ENCODE measurements around the gene ELOF1.

DNA sequence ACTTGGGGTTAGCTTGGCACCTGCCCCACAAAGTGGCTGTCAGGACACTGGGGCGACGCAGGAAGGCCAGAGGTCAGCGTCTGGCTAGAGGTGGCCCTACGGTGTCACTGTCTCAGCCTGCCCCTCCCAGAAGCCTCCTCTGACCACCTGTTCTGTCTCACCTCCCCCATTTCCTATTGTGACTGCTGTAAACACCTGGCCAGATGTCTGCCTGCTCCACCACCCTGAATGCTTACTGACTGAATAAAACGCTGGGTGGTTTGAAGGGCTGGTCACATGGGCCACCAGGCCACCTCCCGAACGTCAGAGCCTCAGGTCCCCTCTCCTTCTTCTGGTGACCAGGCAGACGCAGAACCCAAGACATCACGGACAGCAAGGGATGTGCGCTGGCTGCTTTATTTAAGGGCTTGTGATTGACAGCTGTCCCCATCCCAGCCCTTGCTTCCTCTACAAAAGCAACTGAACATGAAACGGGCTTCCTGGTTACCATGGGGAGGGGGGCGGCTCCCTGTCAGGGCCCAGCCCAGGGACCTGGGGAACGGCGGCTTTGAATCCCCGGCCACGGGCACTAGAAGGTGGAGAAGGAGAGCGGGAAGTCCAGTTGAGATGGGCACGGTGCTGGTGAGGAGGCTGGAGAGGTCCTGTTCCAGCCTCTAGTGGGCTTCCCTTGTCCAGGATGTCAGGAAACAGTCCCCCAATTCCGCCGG is 6.2 kb downstream of the ELOF1 start:
- TF ChIP-seq, protein P1, sequence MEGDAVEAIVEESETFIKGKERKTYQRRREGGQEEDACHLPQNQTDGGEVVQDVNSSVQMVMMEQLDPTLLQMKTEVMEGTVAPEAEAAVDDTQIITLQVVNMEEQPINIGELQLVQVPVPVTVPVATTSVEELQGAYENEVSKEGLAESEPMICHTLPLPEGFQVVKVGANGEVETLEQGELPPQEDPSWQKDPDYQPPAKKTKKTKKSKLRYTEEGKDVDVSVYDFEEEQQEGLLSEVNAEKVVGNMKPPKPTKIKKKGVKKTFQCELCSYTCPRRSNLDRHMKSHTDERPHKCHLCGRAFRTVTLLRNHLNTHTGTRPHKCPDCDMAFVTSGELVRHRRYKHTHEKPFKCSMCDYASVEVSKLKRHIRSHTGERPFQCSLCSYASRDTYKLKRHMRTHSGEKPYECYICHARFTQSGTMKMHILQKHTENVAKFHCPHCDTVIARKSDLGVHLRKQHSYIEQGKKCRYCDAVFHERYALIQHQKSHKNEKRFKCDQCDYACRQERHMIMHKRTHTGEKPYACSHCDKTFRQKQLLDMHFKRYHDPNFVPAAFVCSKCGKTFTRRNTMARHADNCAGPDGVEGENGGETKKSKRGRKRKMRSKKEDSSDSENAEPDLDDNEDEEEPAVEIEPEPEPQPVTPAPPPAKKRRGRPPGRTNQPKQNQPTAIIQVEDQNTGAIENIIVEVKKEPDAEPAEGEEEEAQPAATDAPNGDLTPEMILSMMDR (IDR thresholded peaks at IDR 0.05): no peak
- TF ChIP-seq POLR2A (IDR thresholded peaks at IDR 0.05): no peak
